Keratinocyte (primary cell): ENCODE measurements around the gene CDC16.

Experiments
- EZH2 ChIP-seq: IDR thresholded peaks from one replicate; pipeline ENCODE4 v1.6.1; 2012; ENCODE audit warnings: inconsistent platforms, mild to moderate bottlenecking, low read length, moderate library complexity
- TF ChIP-seq, protein P1 (sequence below), 3 experiments: IDR thresholded peaks in 1 of 3; conservative IDR thresholded peaks in 1 of 3; optimal IDR thresholded peaks in 1 of 3; 2 replicates in 2 of 3; 3 replicates in 1 of 3; pipeline versions ENCODE3 to v1.5.1; 2011; ENCODE audit warnings: low read length in 3 of 3, mild to moderate bottlenecking in 3 of 3, moderate library complexity in 2 of 3, control low read depth in 1 of 3, inconsistent platforms in 1 of 3; ENCODE audit not compliant: insufficient read depth in 2 of 3; ENCODE audit errors: extremely low read depth in 1 of 3

DNA sequence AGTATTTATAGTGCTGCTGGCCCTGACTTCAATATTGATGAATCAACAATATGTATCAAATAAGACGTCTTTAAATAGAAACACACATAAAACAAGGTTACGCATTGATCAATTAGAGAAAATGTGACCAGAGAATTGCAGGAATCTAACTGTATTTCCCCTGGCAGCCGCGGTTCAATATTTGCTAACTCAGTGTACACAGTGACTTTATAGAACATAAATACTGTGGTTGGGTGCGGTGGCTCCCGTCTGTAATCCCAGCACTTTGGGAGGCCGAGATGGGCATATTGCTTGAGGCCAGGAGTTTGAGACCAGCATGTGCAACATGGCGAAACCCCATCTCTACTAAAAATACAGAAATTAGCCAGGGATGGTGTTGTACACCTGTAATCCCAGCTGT, 23.9 kb downstream of the CDC16 start:
- TF ChIP-seq, protein P1, sequence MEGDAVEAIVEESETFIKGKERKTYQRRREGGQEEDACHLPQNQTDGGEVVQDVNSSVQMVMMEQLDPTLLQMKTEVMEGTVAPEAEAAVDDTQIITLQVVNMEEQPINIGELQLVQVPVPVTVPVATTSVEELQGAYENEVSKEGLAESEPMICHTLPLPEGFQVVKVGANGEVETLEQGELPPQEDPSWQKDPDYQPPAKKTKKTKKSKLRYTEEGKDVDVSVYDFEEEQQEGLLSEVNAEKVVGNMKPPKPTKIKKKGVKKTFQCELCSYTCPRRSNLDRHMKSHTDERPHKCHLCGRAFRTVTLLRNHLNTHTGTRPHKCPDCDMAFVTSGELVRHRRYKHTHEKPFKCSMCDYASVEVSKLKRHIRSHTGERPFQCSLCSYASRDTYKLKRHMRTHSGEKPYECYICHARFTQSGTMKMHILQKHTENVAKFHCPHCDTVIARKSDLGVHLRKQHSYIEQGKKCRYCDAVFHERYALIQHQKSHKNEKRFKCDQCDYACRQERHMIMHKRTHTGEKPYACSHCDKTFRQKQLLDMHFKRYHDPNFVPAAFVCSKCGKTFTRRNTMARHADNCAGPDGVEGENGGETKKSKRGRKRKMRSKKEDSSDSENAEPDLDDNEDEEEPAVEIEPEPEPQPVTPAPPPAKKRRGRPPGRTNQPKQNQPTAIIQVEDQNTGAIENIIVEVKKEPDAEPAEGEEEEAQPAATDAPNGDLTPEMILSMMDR (optimal IDR thresholded peaks at IDR 0.05 in 1 of 3, IDR thresholded peaks at IDR 0.05 in 1 of 3, conservative IDR thresholded peaks at IDR 0.05 in 1 of 3; ENCODE audit: extremely low read depth in 1 of 3, insufficient read depth in 2 of 3, low read length in 3 of 3) = no peak
- TF ChIP-seq EZH2 = no peak
